NCI-H2227 (cell line): ENCODE measurements around the gene GABRG3.

Experiments used
- DNase-seq: peaks from one replicate; lab custom pipeline; 2025; ENCODE audit not compliant: unreplicated experiment; lab: John Stamatoyannopoulos, UW

GABRG3 gene

DNA sequence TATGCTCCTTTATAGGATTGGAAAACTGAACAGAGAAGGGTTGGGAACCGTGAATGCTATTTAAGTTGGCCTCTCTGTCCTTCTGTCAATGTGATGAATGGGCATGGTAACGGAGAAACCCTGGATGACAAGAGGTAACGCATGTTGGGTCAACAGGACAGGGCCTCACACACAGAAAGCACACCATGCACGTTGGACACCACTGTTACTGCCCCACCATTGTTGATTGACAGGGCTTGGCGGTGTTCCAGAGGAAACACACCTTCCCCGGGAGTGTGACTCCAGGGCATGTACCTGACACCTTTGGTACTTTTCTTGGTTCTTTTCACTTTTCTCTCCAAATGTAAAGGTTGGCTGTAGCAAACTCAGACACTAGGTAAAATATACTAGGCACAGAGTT, 579.7 kb downstream of the GABRG3 start:
- no peak for DNase-seq

DNA sequence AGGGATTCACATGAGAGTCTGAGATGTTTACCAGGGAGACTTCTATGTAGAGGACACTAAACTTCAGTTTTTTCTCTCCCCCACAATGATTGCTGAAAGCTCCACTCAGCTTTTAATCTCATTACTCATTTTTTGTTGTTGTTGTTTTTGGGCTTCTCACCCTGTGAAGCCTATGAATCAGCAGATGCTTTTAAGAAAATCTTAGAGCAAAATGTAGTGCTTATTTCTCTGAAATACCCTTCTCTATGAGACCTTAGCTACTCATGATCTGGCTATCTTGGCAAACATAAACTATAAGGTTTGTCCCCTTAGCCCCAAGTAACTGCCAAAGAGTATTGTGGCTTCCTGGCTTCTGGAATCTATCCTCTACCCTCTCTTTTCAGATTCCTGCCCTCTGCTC, 590.8 kb downstream of the GABRG3 start:
- DNase-seq = no peak

DNA sequence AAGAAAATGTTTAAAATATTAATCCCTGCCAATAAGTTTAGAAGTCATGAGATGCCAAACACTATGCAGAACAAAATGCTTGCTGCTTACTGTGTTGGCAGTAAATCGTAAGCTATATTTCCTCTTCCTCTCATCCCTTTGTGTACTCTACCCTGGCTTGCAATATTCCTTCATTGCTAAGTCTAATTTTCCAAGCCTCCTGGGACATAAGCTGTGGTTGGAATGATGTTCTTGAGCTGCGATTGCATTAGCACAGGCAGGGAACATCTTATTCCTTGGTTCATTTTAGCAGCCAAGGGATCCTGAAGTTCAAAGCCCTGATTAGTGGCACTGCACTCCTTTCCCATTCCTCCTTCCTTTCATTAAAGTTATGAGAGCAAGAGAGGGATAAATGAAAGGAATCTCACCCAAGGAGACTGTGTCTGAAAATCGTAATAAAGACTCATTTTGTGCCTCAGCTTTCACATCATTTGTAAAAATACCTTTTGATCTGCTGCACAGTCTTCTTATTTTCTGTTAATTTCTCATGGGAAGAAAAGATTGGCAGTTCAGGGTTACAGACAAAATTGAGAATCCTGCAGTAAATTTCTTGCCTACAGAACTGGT, 592.9 kb downstream of the GABRG3 start:
- no peak for DNase-seq

DNA sequence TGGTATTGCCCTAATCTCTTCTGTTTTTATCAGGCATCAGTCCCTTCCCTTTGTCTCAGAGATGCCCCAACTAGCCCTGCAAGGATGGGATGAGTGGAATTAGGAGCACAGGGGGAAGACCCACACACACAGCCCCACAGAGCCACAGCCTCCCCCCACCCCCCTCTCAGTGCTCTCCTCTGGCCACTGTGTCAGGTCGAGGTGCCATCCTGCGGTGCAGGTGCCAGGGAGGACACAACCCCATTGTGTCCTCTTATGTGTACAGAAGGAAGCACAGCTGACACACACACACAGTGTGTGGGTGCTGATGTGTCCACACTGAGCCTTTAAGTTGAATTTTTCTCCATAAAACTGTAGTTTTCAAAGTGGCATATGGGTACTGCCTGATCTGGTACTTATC, 593.7 kb downstream of the GABRG3 start:
- no peak for DNase-seq

DNA sequence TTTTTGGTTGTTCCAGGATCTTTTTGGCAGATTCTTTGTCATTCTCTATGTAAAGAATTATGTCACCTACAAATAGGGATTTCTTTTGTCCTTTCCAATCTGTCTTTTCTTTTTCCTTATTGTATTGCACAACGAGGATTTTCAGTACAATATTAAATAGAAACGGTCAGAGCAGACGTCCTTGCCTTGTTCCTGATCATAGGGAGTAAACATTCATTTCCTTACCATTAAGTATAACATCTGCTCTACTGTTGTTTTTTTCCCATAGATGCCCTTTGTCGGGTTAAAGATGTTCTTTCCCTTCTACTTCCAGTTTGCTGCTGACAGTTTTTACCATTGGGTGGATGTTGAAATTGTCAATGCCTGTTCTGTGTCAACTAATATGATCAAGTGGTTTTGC, 599.8 kb downstream of the GABRG3 start:
- DNase-seq = no peak

DNA sequence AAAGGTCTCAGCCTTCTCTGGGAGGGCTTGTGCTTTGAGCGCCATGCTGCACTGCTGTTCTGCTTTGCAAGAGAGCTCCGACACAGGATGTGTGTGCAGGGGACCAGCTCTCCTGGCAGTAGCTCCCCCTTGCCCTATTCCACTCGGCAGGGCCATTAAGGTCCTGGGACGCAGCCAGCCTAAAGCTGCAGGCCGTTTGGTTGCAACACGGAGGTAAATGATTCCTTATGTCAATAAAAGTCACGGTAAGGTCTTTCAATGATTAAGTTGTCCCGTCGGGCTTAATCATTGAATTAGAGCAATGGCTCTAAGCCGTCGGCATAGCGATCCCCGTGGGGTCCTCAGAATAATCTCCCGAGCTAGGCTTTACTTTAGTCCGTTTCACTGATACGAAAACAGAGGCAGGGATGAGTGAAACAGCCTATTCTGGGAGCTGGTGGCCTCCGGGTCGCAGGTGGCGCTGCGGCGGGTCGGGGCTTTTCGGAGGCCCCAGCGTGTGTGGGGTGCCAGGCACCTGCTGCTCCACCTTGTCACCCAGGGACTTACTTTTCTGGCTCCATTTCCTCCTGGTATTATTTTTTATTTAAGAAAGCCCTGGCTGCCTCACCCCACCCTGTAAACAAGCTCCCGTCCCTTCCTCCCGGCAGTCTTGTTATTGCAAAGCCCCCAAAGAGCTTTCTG, 603.0 kb downstream of the GABRG3 start:
- no peak for DNase-seq

DNA sequence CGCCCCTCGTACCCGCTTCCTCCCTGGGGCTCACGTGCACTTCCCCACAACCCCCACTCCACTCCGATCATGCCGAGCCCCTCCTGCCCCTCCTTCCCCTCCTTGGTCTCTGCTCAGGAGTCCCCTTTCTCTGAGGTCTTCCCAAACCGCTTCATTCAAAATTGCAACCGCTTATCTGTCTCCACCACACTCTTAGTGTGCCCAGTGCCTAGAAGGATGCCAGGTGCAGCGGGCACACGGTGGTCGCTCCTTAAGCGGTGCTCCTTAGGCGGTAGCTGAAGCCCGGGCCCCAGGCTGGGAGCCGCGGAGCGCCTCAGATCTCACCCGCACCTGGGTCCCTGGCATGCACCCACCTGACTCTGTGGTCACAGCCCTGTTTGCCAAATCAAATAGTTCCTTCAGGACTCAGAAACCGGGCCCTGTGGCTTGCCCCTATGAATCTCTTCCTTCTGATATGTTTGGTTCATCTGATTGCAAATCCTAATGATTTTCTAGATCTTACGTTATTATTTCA, 603.6 kb downstream of the GABRG3 start:
- no peak for DNase-seq

DNA sequence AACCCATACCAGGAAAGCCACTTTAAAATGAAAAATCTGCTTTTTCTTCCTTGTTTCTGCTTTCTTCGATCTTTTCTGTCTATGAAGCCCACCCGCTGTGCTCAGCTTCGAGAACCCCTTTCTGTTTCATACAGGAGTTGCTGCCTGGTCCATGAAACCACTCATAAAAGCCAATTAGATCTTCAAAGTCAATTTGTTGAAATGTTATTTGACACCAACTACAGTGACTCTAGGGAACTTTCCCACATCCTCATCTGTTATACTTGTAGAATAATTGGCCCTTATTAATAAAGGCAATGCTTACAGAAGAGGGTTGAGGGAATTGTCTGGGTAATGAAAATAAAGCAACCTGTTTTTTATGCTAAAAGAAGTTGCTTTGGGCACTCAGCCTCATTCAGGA, 604.5 kb downstream of the GABRG3 start:
- no peak for DNase-seq

DNA sequence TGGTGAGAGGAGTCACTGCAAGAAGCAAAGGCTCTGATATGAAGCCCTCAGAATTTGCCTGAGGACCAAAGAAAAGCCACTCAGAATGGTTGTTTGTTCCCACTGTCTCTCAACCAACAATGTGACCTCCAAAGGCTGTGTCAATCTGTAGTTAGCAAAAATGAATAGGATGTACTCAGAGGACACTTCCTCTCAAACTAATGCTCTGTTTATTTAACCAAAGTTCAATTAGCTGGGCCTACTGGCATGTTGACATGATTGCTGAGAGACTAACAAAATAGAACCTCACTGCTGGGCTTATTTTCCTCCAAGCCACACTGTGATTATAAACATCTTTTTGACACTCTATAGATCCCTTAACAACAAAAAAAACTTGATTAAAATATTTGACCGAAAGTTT, 605.6 kb downstream of the GABRG3 start:
- DNase-seq = no peak

DNA sequence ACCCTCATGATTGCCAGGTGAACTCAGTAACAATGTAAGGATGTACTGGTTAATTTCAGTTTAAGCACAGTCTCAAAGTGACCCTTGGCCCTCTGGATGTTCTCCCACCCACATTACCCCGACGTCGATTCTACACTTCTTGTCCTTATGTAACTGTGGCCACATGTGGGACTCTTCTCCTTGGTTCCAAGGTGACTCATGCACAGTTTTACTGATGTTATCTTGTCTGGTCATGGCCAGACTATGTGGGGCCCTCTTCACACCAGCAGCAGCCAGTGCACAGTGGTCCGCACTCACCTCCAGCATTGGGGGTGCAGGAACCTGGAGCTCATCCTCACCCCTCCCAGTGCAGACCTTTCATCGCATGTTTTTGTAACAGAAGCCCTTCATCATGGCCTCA, 608.8 kb downstream of the GABRG3 start:
- no peak for DNase-seq

DNA sequence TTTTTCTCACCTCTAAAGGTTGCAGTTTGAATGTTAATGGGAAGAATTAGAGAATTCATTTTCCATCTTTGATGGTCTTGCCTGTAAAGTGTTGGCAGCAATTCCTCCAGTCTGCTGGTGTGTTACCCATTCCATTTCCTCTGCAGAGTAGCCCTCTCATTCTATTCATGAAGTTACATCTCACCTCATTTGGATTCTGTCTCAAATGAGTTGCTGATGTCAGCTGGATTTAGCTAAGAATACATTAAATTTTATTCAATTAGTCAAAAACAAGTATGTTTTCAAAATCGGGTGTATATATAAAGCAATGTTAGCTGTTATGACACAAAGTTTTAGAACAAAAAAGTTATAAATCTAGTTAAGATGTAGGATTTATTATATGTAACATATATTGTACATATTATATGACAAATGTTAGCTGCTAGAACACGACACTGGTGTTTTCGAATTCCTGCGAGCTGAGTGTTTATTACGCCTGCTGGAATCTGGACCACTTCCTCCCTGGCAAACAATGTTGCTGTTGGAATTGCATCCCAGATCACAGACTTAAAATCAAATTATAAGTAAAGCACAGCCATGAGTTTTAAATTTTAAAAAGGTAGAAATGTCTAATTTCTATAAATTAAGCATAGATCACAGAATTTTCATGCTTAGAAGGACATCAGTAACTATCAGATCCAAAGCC, 611.9 kb downstream of the GABRG3 start:
- no peak for DNase-seq

DNA sequence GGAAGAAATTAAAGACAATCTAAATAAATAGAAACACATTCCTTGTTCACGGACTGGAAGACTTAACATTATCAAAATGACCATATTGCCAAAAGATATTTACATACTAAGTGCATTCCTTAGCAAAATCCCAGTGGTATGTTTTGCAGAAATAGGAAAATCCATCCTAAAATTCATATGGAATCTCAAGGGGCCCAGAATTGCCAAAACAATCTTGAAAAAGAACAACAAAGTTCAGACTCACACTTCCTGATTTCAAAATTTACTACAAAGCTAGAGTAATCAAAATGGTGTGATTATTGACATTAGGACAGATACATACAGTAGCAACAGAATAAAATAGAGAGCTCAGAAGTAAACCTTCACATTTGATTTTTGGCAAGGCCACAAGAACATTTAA, 612.7 kb downstream of the GABRG3 start:
- DNase-seq = no peak

DNA sequence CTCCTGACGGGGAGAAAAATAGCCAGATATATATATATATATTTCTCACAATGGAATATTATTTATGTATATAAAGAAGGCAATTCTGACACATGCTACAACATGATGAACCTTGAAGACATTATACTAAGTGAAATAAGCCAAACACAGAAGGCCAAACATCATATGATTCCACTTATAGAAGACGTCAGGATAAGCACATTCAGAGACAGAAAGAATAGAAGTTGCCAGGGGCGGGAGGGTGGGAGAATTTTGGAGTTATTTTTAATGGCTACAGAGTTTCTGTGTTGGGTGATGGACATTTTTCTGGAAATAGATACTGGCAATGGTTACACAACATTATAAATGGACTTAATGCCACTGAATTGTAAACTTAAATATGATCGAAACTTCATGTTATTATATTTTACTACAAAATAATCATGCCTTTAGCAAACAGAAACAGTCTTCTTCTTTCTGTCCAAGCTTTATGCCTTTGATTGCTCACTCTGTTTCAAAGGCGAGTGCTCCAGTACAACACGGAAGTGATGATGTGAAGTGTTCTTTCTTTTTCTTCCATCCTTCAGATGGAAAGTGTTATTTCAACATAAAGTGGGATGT, 614.2 kb downstream of the GABRG3 start:
- DNase-seq = no peak

DNA sequence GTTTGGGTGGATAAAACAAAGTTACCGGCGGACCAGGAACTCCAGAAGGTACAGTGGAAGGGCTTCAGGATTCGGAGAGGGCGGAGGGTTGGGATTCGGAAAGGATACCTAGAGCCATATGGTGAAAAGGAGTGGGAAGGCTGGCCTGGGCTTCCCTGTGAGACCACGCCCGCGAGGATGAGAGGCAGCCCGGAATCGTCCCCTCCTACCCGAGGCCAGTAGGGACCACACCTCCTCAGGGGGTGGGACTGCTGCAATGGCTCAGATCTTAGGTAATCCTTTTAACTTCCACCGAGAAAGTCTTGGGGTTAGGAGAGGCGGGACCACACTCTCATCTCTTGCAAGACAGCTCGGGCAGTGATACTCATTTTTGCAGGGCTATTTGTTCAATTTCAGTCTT, 616.8 kb downstream of the GABRG3 start:
- DNase-seq = peak; percentile 56

DNA sequence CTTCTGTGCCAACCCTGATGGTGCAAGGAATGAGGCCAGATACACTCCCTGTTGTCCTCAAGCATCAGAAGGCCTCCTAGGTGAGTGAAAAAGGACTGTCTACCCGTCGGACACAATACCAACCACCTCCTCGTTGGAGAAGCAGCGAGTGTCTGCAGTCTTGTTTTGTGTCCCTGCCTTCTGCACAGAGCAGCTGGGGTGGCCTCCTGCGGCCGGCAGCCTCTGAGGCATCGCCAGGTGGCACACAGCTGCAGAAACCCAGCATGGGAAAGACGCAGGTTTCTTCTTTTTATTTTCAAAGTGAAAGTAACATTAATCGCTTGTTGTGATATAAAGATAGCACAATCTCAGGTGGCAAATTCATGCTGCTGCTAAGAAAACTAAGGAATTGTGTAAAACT, 618.3 kb downstream of the GABRG3 start:
- DNase-seq = peak; percentile 15

DNA sequence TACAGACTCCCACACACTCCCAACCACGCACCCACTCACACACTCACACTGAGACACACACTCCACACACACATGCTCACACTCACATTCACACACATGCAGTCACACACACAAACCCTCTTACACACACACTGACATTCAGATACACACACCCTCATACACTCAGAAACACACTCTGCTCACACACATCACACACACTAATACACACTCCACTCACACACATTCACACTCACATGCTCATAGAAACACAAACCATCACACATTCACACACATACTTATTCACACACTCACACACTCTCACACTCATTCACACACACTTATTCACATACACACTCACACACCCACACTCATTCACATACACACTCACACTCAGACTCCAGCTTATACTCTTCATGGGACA, 618.8 kb downstream of the GABRG3 start:
- no peak for DNase-seq
